Neural cell (in vitro differentiated cells): ENCODE data around the gene FHIP1A.

Experiments
- CTCF ChIP-seq: fragments of 450-650 bp; IDR thresholded peaks from 2 replicates; pipeline ENCODE4 v1.5.1; 2014; ENCODE audit warnings: antibody characterized with exemption, mild to moderate bottlenecking, moderate library complexity; ENCODE audit not compliant: poor library complexity, severe bottlenecking
- EP300 ChIP-seq: fragments of 450-650 bp; conservative IDR thresholded peaks from 2 replicates; pipeline ENCODE4 v1.6.1; 2014; ENCODE audit warnings: antibody characterized with exemption, mild to moderate bottlenecking, moderate library complexity; ENCODE audit not compliant: poor library complexity, severe bottlenecking
- POLR2AphosphoS5 ChIP-seq: IDR thresholded peaks from 2 replicates; pipeline ENCODE4 v1.6.1; 2012
- SMC3 ChIP-seq: fragments of 450-650 bp; conservative IDR thresholded peaks from 2 replicates; pipeline ENCODE4 v1.6.1; 2014; ENCODE audit warnings: antibody characterized with exemption, mild to moderate bottlenecking, moderate library complexity; ENCODE audit not compliant: poor library complexity
- TAF1 ChIP-seq: IDR thresholded peaks from 2 replicates; pipeline ENCODE4 v1.6.1; 2012; ENCODE audit warnings: low read depth

- no peak for TF ChIP-seq TAF1
- TF ChIP-seq CTCF, result no peak
- no peak for TF ChIP-seq POLR2AphosphoS5
- TF ChIP-seq SMC3, result no peak
- no peak for TF ChIP-seq EP300
Observed at GRCh38 chr4:151409470-151410313, 716 bp downstream of the FHIP1A start.
